K562 (cell line): ENCODE measurements around the gene SLC26A1. TPM values are rescaled to one million over a fixed set of nuclear protein-coding genes. Genes with fewer than 3 reads are reported as not detected.
A peak's percentile ranks its signal among the peaks of the same experiment; 100 is the strongest.

Experiments
- ARHGAP35 ChIP-seq: fragments of 450-650 bp; IDR thresholded peaks from 2 replicates; pipeline ENCODE4 v1.6.1; 2018; ENCODE audit not compliant: partially characterized antibody
- BCOR ChIP-seq: fragments of 450-650 bp; IDR thresholded peaks from 2 replicates; pipeline ENCODE4 v1.6.1; 2016
- CBFA2T3 ChIP-seq: fragments of 450-650 bp; IDR thresholded peaks from 2 replicates; pipeline ENCODE4 v1.6.1; 2017
- CCNT2 ChIP-seq: IDR thresholded peaks from 2 replicates; pipeline ENCODE4 v1.6.1; 2011; ENCODE audit warnings: borderline replicate concordance, low read depth, mild to moderate bottlenecking, moderate library complexity, mixed read lengths, low read length; ENCODE audit not compliant: insufficient read length; ENCODE audit errors: extremely low read depth
- EGR1 ChIP-seq: fragments of 450-650 bp; conservative IDR thresholded peaks from 2 replicates; pipeline ENCODE4 v1.6.1; 2017; ENCODE audit warnings: mild to moderate bottlenecking
- EP300 ChIP-seq: IDR thresholded peaks from 2 replicates; pipeline ENCODE4 v1.6.1; 2012; ENCODE audit warnings: low read length, improper control_type of control experiment
- EZH2 ChIP-seq: IDR thresholded peaks from 2 replicates; pipeline ENCODE4 v1.6.1; 2012; ENCODE audit warnings: low read depth, mild to moderate bottlenecking, inconsistent platforms, low read length, borderline replicate concordance
- GABPA ChIP-seq: fragments of 200-800 bp; sonication (Bioruptor generic); conservative IDR thresholded peaks from 2 replicates; pipeline ENCODE4 v1.6.1; 2016; ENCODE audit warnings: low read depth, missing genetic modification characterization, missing compliant biosample characterization
- GATAD2B ChIP-seq: fragments of 450-650 bp; IDR thresholded peaks from 2 replicates; pipeline ENCODE4 v1.6.1; 2017; ENCODE audit warnings: mild to moderate bottlenecking, borderline replicate concordance
- GTF2A2 ChIP-seq: IDR thresholded peaks from 2 replicates; pipeline ENCODE4 v1.6.1; 2016; ENCODE audit warnings: mild to moderate bottlenecking, missing genetic modification characterization, missing compliant biosample characterization
- HDGF ChIP-seq: fragments of 450-650 bp; IDR thresholded peaks from 2 replicates; pipeline ENCODE4 v1.6.1; 2016
- HNRNPK ChIP-seq: fragments of 200-400 bp; formaldehyde crosslinking; IDR thresholded peaks from one replicate; pipeline ENCODE4 v1.6.1; 2018; ENCODE audit warnings: mild to moderate bottlenecking, low read depth, low read length; ENCODE audit not compliant: poor library complexity, severe bottlenecking
- MED1 ChIP-seq: sonication (generic); formaldehyde crosslinking; IDR thresholded peaks from 2 replicates; pipeline ENCODE4 v1.8.1; 2023; ENCODE audit warnings: missing genetic modification reagents, borderline replicate concordance
- TAF15 ChIP-seq: fragments of 200-400 bp; formaldehyde crosslinking; IDR thresholded peaks from 2 replicates; pipeline ENCODE4 v1.6.1; 2017; ENCODE audit warnings: mild to moderate bottlenecking, low read depth, low read length, moderate library complexity
- TEAD4 ChIP-seq, 2 experiments: sonication (generic) in 1 of 2; formaldehyde crosslinking in 1 of 2; IDR thresholded peaks; 2 replicates each; pipeline versions ENCODE4 v1.6.1 to v1.8.0; 2012 to 2022; ENCODE audit warnings: borderline replicate concordance in 1 of 2, inconsistent platforms in 1 of 2, low read length in 1 of 2, mild to moderate bottlenecking in 1 of 2, missing genetic modification reagents in 1 of 2
- ZFX ChIP-seq: sonication (generic); formaldehyde crosslinking; IDR thresholded peaks from 2 replicates; pipeline ENCODE4 v1.8.0; 2022; ENCODE audit warnings: mild to moderate bottlenecking, missing genetic modification reagents, moderate library complexity
- ZNF217 ChIP-seq: sonication (generic); formaldehyde crosslinking; IDR thresholded peaks from 2 replicates; pipeline ENCODE4 v1.8.0; 2022; ENCODE audit warnings: mild to moderate bottlenecking, missing genetic modification reagents
- ZNF282 ChIP-seq: sonication (generic); formaldehyde crosslinking; IDR thresholded peaks from 2 replicates; pipeline ENCODE4 v1.8.1; 2023; ENCODE audit warnings: missing genetic modification reagents
- polyA plus RNA-seq, 8 experiments: library from polyadenylated mRNA; depleted of rRNA in 4 of 8; stranded (reverse) in 5 of 8; unstranded in 3 of 8; fragments of >200 nt; fragmentation: Nextera tagmentation in 2 of 8; fragmentation: Illumina TruSeq in 1 of 8; extraction: Ambion mirVana in 2 of 8; extraction: Trizol in 1 of 8; gene quantifications; 2 replicates each; pipeline versions ENCODE4 v1.2.1 to v1.2.3, GENCODE V29; 2011 to 2014; ENCODE audit warnings: inconsistent platforms in 1 of 8, missing spikeins in 1 of 8
- total RNA-seq, 7 experiments: library from RNA; depleted of rRNA in 6 of 7; stranded (reverse); fragments of >200 nt in 6 of 7; fragmentation: Illumina TruSeq in 2 of 7; extraction: Trizol in 2 of 7; gene quantifications; 2 replicates each; pipeline versions ENCODE4 v1.2.1 to v1.2.3, GENCODE V29; 2011 to 2021; ENCODE audit warnings: low replicate concordance in 1 of 7
- TF ChIP-seq, protein P1 (sequence below), 3 experiments: fragments of 200-800 bp in 1 of 3; fragments of 250-450 bp in 1 of 3; fragments of 450-650 bp in 1 of 3; sonication (Bioruptor Pico) in 1 of 3; sonication (Bioruptor generic) in 1 of 3; formaldehyde crosslinking in 1 of 3; IDR thresholded peaks; 2 replicates each; pipeline versions ENCODE4 v1.6.1 to v1.8.0; 2016 to 2022; ENCODE audit warnings: mild to moderate bottlenecking in 2 of 3, missing genetic modification characterization in 2 of 3, missing compliant biosample characterization in 1 of 3, moderate library complexity in 1 of 3
- TF ChIP-seq, protein P2 (sequence below): fragments of 250-450 bp; sonication (Bioruptor Pico); IDR thresholded peaks from 2 replicates; pipeline ENCODE4 v1.9.0; 2021; ENCODE audit warnings: mild to moderate bottlenecking
- TF ChIP-seq, protein P3 (sequence below): fragments of 150-350 bp; conservative IDR thresholded peaks from 2 replicates; pipeline ENCODE4 v1.6.1; 2014; ENCODE audit warnings: low read length

SLC26A1 gene
- total and polyA plus RNA-seq, 9 of the 15 experiments (the other 6 are each of a cell fraction or from before 2014, with no cell fraction given): 0.11 to 4.2 (median 0.95) TPM

DNA sequence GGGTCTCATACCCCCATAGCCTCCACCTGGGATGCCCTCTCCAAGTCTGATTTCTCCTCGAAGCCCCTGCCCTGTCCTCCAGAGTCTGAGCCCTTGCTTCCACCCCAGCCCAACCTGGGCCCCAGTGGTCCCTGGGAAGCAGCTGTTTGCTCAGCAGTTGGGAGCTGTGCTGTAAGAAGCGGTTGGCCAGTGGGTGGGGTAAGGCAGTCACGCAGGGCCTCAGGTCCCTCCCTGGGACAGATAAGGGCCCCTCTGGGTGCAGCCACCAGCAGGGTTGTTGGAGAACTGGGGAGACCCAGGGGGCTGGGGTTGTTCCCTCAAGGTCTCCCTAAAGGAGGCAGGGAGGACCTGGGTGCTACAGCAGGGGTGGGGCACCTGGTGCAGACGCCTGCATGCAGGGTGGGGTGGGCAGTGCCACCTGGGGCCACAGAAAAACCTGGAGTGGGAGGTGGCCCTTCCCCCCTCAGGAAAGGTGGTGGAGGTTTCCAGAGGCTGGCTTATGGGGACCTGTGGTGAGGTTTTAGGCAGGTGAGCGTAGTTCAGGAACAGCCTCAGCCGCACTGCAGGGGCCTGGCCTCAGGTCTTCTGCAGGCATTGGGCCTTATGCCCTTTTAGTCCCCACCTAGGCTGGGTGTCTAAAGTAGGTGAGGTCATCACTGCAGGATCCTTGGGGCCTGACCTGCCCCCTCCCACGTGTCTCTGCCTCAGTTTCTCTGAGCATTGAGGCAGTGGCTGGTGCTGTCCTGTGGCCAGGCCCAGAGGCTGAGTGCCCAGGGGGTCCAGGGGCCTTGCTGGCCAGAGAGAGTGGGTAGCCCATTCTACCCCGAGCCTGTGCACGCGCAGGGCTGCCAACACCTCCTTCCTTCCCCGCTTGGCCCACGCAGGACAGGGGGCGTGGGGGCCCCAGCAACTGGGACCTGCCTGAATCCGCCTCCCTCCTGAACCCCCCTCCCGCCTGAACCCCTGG lies 3.1 kb upstream of the SLC26A1 start (continued):
- TF ChIP-seq EZH2: no peak
- TF ChIP-seq GATAD2B: peak; percentile 50; the same call in 1 of the 2 replicates
- no peak for TF ChIP-seq HNRNPK
- peak; percentile 59 for TF ChIP-seq ZFX (CRISPR knock-in tag)
- TF ChIP-seq CBFA2T3: peak; percentile 48; the same call in 1 of the 2 replicates
- TF ChIP-seq ARHGAP35: no peak
- peak; percentile 80 for TF ChIP-seq EP300
- TF ChIP-seq TEAD4 (IDR thresholded peaks at IDR 0.05; ENCODE audit: low read length): 0 out of 2 replicates have a peak, but pooled peaks have one; percentile 3
- no peak for TF ChIP-seq TEAD4 (CRISPR knock-in tag; IDR thresholded peaks at IDR 0.05; ENCODE audit: borderline replicate concordance)
- TF ChIP-seq ZNF282 (CRISPR knock-in tag): no peak
- peak; percentile 57; the same call in 1 of the 2 replicates for TF ChIP-seq HDGF
- no peak for TF ChIP-seq GTF2A2 (tag)
- no peak for TF ChIP-seq TAF15
- TF ChIP-seq GABPA (tag): no peak
- peak; percentile 38 for TF ChIP-seq CCNT2
- TF ChIP-seq ZNF217 (CRISPR knock-in tag): no peak
- TF ChIP-seq MED1 (CRISPR knock-in tag): no peak
- TF ChIP-seq, protein P1, sequence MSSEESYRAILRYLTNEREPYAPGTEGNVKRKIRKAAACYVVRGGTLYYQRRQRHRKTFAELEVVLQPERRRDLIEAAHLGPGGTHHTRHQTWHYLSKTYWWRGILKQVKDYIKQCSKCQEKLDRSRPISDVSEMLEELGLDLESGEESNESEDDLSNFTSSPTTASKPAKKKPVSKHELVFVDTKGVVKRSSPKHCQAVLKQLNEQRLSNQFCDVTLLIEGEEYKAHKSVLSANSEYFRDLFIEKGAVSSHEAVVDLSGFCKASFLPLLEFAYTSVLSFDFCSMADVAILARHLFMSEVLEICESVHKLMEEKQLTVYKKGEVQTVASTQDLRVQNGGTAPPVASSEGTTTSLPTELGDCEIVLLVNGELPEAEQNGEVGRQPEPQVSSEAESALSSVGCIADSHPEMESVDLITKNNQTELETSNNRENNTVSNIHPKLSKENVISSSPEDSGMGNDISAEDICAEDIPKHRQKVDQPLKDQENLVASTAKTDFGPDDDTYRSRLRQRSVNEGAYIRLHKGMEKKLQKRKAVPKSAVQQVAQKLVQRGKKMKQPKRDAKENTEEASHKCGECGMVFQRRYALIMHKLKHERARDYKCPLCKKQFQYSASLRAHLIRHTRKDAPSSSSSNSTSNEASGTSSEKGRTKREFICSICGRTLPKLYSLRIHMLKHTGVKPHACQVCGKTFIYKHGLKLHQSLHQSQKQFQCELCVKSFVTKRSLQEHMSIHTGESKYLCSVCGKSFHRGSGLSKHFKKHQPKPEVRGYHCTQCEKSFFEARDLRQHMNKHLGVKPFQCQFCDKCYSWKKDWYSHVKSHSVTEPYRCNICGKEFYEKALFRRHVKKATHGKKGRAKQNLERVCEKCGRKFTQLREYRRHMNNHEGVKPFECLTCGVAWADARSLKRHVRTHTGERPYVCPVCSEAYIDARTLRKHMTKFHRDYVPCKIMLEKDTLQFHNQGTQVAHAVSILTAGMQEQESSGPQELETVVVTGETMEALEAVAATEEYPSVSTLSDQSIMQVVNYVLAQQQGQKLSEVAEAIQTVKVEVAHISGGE (CRISPR knock-in tag; IDR thresholded peaks at IDR 0.05): 0 out of 6 replicates have a peak, but pooled peaks of 1 of the 3 experiments have one; percentile 63
- TF ChIP-seq, protein P2, sequence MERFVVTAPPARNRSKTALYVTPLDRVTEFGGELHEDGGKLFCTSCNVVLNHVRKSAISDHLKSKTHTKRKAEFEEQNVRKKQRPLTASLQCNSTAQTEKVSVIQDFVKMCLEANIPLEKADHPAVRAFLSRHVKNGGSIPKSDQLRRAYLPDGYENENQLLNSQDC: 0 out of 2 replicates have a peak, but pooled peaks have one; percentile 11
- TF ChIP-seq BCOR: no peak
- TF ChIP-seq EGR1: no peak
- TF ChIP-seq, protein P3, sequence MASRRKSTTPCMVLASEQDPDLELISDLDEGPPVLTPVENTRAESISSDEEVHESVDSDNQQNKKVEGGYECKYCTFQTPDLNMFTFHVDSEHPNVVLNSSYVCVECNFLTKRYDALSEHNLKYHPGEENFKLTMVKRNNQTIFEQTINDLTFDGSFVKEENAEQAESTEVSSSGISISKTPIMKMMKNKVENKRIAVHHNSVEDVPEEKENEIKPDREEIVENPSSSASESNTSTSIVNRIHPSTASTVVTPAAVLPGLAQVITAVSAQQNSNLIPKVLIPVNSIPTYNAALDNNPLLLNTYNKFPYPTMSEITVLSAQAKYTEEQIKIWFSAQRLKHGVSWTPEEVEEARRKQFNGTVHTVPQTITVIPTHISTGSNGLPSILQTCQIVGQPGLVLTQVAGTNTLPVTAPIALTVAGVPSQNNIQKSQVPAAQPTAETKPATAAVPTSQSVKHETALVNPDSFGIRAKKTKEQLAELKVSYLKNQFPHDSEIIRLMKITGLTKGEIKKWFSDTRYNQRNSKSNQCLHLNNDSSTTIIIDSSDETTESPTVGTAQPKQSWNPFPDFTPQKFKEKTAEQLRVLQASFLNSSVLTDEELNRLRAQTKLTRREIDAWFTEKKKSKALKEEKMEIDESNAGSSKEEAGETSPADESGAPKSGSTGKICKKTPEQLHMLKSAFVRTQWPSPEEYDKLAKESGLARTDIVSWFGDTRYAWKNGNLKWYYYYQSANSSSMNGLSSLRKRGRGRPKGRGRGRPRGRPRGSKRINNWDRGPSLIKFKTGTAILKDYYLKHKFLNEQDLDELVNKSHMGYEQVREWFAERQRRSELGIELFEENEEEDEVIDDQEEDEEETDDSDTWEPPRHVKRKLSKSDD: no peak
